ENCODE results near the gene MATN3.

The MATN3 gene

GRCh38 chr2:19973466-19973865 lies 39.0 kb downstream of the MATN3 start:
- ChIA-PET POLR2A (no interaction called here), CTCF (no interaction called here)
- Histone ChIP-seq H3K27me3 (replicated peaks in 2 of 5; ENCODE audit: control insufficient read depth in 4 of 5, insufficient read depth in 5 of 5, low read length in 4 of 5) (no peaks in the 10 kb centered on the region), H3K4me1 (ENCODE audit: control extremely low read depth in 1 of 4, control insufficient read depth in 4 of 4, insufficient read depth in 4 of 4, low read length in 3 of 4) (peaks cover 8 to 23% (median 8%) of the 10 kb centered on the region in 4 experiments), H3K27ac (ENCODE audit: insufficient read depth in 1 of 2, low read depth in 1 of 2, low read length in 2 of 2, poor library complexity in 1 of 2, severe bottlenecking in 2 of 2) (no peak overlapping the region), H3K4me3 (ENCODE audit: control insufficient read depth in 1 of 7, extremely low read depth in 1 of 7, insufficient read depth in 4 of 7, low read depth in 2 of 7, low read length in 6 of 7) (no peak overlapping the region), H3K9me3 (ENCODE audit: control extremely low read depth in 1 of 5, control insufficient read depth in 4 of 5, insufficient read depth in 2 of 5, low read depth in 1 of 5, low read length in 4 of 5) (no peaks in the 10 kb centered on the region), H3K36me3 (ENCODE audit: control insufficient read depth in 4 of 4, insufficient read depth in 4 of 4, low read length in 3 of 4) (peaks cover 2 to 34% (median 13%) of the 10 kb centered on the region in 4 experiments)
- no peak for DNase-seq
- 99% methylated on average over 6 of the region's 8 CpGs for WGBS (ENCODE audit: insufficient coverage)

GRCh38 chr2:19971691-19972090 lies 40.8 kb downstream of the MATN3 start:
- Histone ChIP-seq H3K36me3 (ENCODE audit: control insufficient read depth in 4 of 4, insufficient read depth in 4 of 4, low read length in 3 of 4) (peaks cover 0 to 25% (median 9%) of the 10 kb centered on the region in 4 experiments), H3K27ac (ENCODE audit: insufficient read depth in 1 of 2, low read depth in 1 of 2, low read length in 2 of 2, poor library complexity in 1 of 2, severe bottlenecking in 2 of 2) (peak overlapping the region; percentile 48 to 81), H3K4me1 (ENCODE audit: control extremely low read depth in 1 of 4, control insufficient read depth in 4 of 4, insufficient read depth in 4 of 4, low read length in 3 of 4) (peaks cover 8 to 23% (median 8%) of the 10 kb centered on the region in 4 experiments), H3K9me3 (ENCODE audit: control extremely low read depth in 1 of 5, control insufficient read depth in 4 of 5, insufficient read depth in 2 of 5, low read depth in 1 of 5, low read length in 4 of 5) (no peaks in the 10 kb centered on the region), H3K27me3 (replicated peaks in 2 of 5; ENCODE audit: control insufficient read depth in 4 of 5, insufficient read depth in 5 of 5, low read length in 4 of 5) (no peaks in the 10 kb centered on the region), H3K4me3 (ENCODE audit: control insufficient read depth in 1 of 7, extremely low read depth in 1 of 7, insufficient read depth in 4 of 7, low read depth in 2 of 7, low read length in 6 of 7) (peak overlapping the region in 2 of 7 experiments; percentile 36 to 37)
- WGBS (ENCODE audit: insufficient coverage) = 0% methylated on average over 3 of the region's 3 CpGs
- ChIA-PET CTCF (interaction anchor here (0.7 to 2.2 kb wide), 5 partner anchors 9 to 78 kb away, joined by 3 to 7 read pairs (median 3); partner anchors contain the start of gene MATN3), POLR2A (interaction anchor here (0.6 kb wide), 1 partner anchor 676 kb away, joined by 8 read pairs; no protein-coding TSS in a partner anchor)
- peak; percentile 85 to 91 (median 86) for DNase-seq

GRCh38 chr2:19963386-19963785 lies 49.1 kb downstream of the MATN3 start:
- Histone ChIP-seq H3K27ac (ENCODE audit: insufficient read depth in 1 of 2, low read depth in 1 of 2, low read length in 2 of 2, poor library complexity in 1 of 2, severe bottlenecking in 2 of 2) (no peak overlapping the region), H3K4me1 (ENCODE audit: control extremely low read depth in 1 of 4, control insufficient read depth in 4 of 4, insufficient read depth in 4 of 4, low read length in 3 of 4) (no peaks in the 10 kb centered on the region), H3K36me3 (ENCODE audit: control insufficient read depth in 4 of 4, insufficient read depth in 4 of 4, low read length in 3 of 4) (peaks cover 3 to 24% (median 13%) of the 10 kb centered on the region in 4 experiments), H3K4me3 (ENCODE audit: control insufficient read depth in 1 of 7, extremely low read depth in 1 of 7, insufficient read depth in 4 of 7, low read depth in 2 of 7, low read length in 6 of 7) (no peak overlapping the region), H3K27me3 (replicated peaks in 2 of 5; ENCODE audit: control insufficient read depth in 4 of 5, insufficient read depth in 5 of 5, low read length in 4 of 5) (no peaks in the 10 kb centered on the region), H3K9me3 (ENCODE audit: control extremely low read depth in 1 of 5, control insufficient read depth in 4 of 5, insufficient read depth in 2 of 5, low read depth in 1 of 5, low read length in 4 of 5) (peaks cover 0 to 2% (median 0%) of the 10 kb centered on the region in 5 experiments)
- POLR2A ChIA-PET = no interaction called here
- CTCF ChIA-PET = interaction anchor here (0.7 to 4.9 kb wide), 4 partner anchors 7 to 1842 kb away, joined by 3 to 25 read pairs (median 4); no protein-coding TSS in a partner anchor
- WGBS (ENCODE audit: insufficient coverage) = no CpG with 5 or more reads among the region's 1 CpG
- DNase-seq = no peak

GRCh38 chr2:19955544-19956422 lies 56.7 kb downstream of the MATN3 start:
- no CpG with 5 or more reads among the region's 6 CpGs for WGBS (ENCODE audit: insufficient coverage)
- Histone ChIP-seq H3K27ac (ENCODE audit: insufficient read depth in 1 of 2, low read depth in 1 of 2, low read length in 2 of 2, poor library complexity in 1 of 2, severe bottlenecking in 2 of 2) (no peak overlapping the region), H3K9me3 (ENCODE audit: control extremely low read depth in 1 of 5, control insufficient read depth in 4 of 5, insufficient read depth in 2 of 5, low read depth in 1 of 5, low read length in 4 of 5) (no peaks in the 10 kb centered on the region), H3K27me3 (replicated peaks in 2 of 5; ENCODE audit: control insufficient read depth in 4 of 5, insufficient read depth in 5 of 5, low read length in 4 of 5) (no peaks in the 10 kb centered on the region), H3K4me1 (ENCODE audit: control extremely low read depth in 1 of 4, control insufficient read depth in 4 of 4, insufficient read depth in 4 of 4, low read length in 3 of 4) (no peaks in the 10 kb centered on the region), H3K4me3 (ENCODE audit: control insufficient read depth in 1 of 7, extremely low read depth in 1 of 7, insufficient read depth in 4 of 7, low read depth in 2 of 7, low read length in 6 of 7) (no peak overlapping the region), H3K36me3 (ENCODE audit: control insufficient read depth in 4 of 4, insufficient read depth in 4 of 4, low read length in 3 of 4) (peaks cover 0 to 5% (median 1%) of the 10 kb centered on the region in 4 experiments)
- peak; percentile 80 to 87 (median 83) for DNase-seq
- ChIA-PET POLR2A (interaction anchor here (0.5 to 0.6 kb wide), 2 partner anchors 132 to 267 kb away, joined by 3 read pairs; no protein-coding TSS in a partner anchor), CTCF (interaction anchor here (0.7 to 3.6 kb wide), 19 partner anchors 10 to 368 kb away, joined by 3 to 25 read pairs (median 4); no protein-coding TSS in a partner anchor)

GRCh38 chr2:19949071-19949470 lies 63.4 kb downstream of the MATN3 start:
- POLR2A ChIA-PET = no interaction called here
- no peaks in the 10 kb centered on the region for H3K27me3 ChIP-seq (replicated peaks in 2 of 5; ENCODE audit: control insufficient read depth in 4 of 5, insufficient read depth in 5 of 5, low read length in 4 of 5)
- H3K27ac ChIP-seq (ENCODE audit: insufficient read depth in 1 of 2, low read depth in 1 of 2, low read length in 2 of 2, poor library complexity in 1 of 2, severe bottlenecking in 2 of 2) = no peak overlapping the region
- no peaks in the 10 kb centered on the region for H3K9me3 ChIP-seq (ENCODE audit: control extremely low read depth in 1 of 5, control insufficient read depth in 4 of 5, insufficient read depth in 2 of 5, low read depth in 1 of 5, low read length in 4 of 5)
- CTCF ChIA-PET = interaction anchor here (0.6 to 1.4 kb wide), 5 partner anchors 10 to 262 kb away, joined by 3 to 4 read pairs (median 3); no protein-coding TSS in a partner anchor
- H3K4me1 ChIP-seq (ENCODE audit: control extremely low read depth in 1 of 4, control insufficient read depth in 4 of 4, insufficient read depth in 4 of 4, low read length in 3 of 4) = no peaks in the 10 kb centered on the region
- peaks cover 0 to 12% (median 3%) of the 10 kb centered on the region in 4 experiments for H3K36me3 ChIP-seq (ENCODE audit: control insufficient read depth in 4 of 4, insufficient read depth in 4 of 4, low read length in 3 of 4)
- H3K4me3 ChIP-seq (ENCODE audit: control insufficient read depth in 1 of 7, extremely low read depth in 1 of 7, insufficient read depth in 4 of 7, low read depth in 2 of 7, low read length in 6 of 7) = no peak overlapping the region
- DNase-seq = no peak

GRCh38 chr2:19947184-19947940 lies 65.1 kb downstream of the MATN3 start:
- Histone ChIP-seq H3K4me3 (ENCODE audit: control insufficient read depth in 1 of 7, extremely low read depth in 1 of 7, insufficient read depth in 4 of 7, low read depth in 2 of 7, low read length in 6 of 7) (no peak overlapping the region), H3K27me3 (replicated peaks in 2 of 5; ENCODE audit: control insufficient read depth in 4 of 5, insufficient read depth in 5 of 5, low read length in 4 of 5) (no peaks in the 10 kb centered on the region), H3K4me1 (ENCODE audit: control extremely low read depth in 1 of 4, control insufficient read depth in 4 of 4, insufficient read depth in 4 of 4, low read length in 3 of 4) (no peaks in the 10 kb centered on the region), H3K9me3 (ENCODE audit: control extremely low read depth in 1 of 5, control insufficient read depth in 4 of 5, insufficient read depth in 2 of 5, low read depth in 1 of 5, low read length in 4 of 5) (no peaks in the 10 kb centered on the region), H3K36me3 (ENCODE audit: control insufficient read depth in 4 of 4, insufficient read depth in 4 of 4, low read length in 3 of 4) (peaks cover 0 to 12% (median 3%) of the 10 kb centered on the region in 4 experiments), H3K27ac (ENCODE audit: insufficient read depth in 1 of 2, low read depth in 1 of 2, low read length in 2 of 2, poor library complexity in 1 of 2, severe bottlenecking in 2 of 2) (no peak overlapping the region)
- ChIA-PET CTCF (no interaction called here), POLR2A (no interaction called here)
- WGBS (ENCODE audit: insufficient coverage) = 93% methylated on average over 2 of the region's 4 CpGs
- no peak for DNase-seq
